Effector memory CD4-positive, alpha-beta T cell (primary cell): ENCODE measurements around the gene SHISA9.

Source experiments
- DNase-seq, 3 donors: peaks; one replicate each; pipeline ENCODE4 v3.0.0-alpha.2; 2020
- H3K27ac ChIP-seq: 2 replicates; pipeline ENCODE4 v1.7.0; 2013; ENCODE audit warnings: mild to moderate bottlenecking, low read length, moderate library complexity; ENCODE audit not compliant: insufficient read depth, poor library complexity, severe bottlenecking
- H3K27me3 ChIP-seq: replicated peaks from 2 replicates; pipeline ENCODE4 v1.7.0; 2013; ENCODE audit warnings: mild to moderate bottlenecking, low read length; ENCODE audit not compliant: insufficient read depth, control insufficient read depth, poor library complexity, severe bottlenecking
- H3K36me3 ChIP-seq: 2 replicates; pipeline ENCODE4 v1.7.0; 2013; ENCODE audit warnings: mild to moderate bottlenecking, low read length, moderate library complexity; ENCODE audit not compliant: control insufficient read depth, insufficient read depth
- H3K4me1 ChIP-seq: 2 replicates; pipeline ENCODE4 v1.7.0; 2013; ENCODE audit warnings: low read length, mild to moderate bottlenecking; ENCODE audit not compliant: control insufficient read depth, insufficient read depth, poor library complexity, severe bottlenecking
- H3K4me3 ChIP-seq: 2 replicates; pipeline ENCODE4 v1.7.0; 2013; ENCODE audit warnings: low read length, low read depth, mild to moderate bottlenecking; ENCODE audit not compliant: insufficient read depth, poor library complexity, severe bottlenecking
- H3K9me3 ChIP-seq: 2 replicates; pipeline ENCODE4 v1.7.0; 2013; ENCODE audit warnings: mild to moderate bottlenecking, low read length, moderate library complexity; ENCODE audit not compliant: control insufficient read depth

The SHISA9 gene

GRCh38 chr16:13118091-13118490 is 216.7 kb downstream of the SHISA9 start:
- no peaks in the 10 kb centered on the region for H3K4me1 ChIP-seq
- no peaks in the 10 kb centered on the region for H3K36me3 ChIP-seq
- H3K27me3 ChIP-seq = no peaks in the 10 kb centered on the region
- H3K4me3 ChIP-seq = no peak overlapping the region
- no peaks in the 10 kb centered on the region for H3K9me3 ChIP-seq
- H3K27ac ChIP-seq = no peak overlapping the region
- no peak for DNase-seq

GRCh38 chr16:13120091-13120490 is 218.7 kb downstream of the SHISA9 start:
- Histone ChIP-seq H3K4me3 (no peak overlapping the region), H3K27ac (no peak overlapping the region), H3K27me3 (no peaks in the 10 kb centered on the region), H3K4me1 (no peaks in the 10 kb centered on the region), H3K9me3 (no peaks in the 10 kb centered on the region), H3K36me3 (no peaks in the 10 kb centered on the region)
- no peak for DNase-seq

DNA sequence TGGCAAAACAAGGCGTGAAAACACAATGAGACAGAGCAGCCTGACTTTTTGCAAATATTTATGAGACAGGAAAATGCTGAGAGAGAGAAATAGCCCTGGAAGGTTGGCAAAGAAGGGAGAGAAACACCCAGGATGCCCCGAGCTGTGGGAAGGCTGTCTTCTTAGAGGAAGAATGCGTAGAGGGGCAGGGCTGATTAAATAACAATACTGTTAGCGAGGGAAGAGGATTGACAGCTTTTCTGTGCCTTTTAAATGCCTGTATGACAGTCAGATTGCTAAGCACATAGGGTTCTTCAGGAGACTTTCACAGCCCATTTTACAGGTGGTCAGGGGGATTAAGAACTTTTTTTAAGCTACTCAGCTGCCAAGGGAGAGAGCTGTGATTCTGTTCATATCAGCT is 219.2 kb downstream of the SHISA9 start:
- H3K27ac ChIP-seq = no peak overlapping the region
- DNase-seq = no peak
- H3K27me3 ChIP-seq = no peaks in the 10 kb centered on the region
- H3K36me3 ChIP-seq = no peaks in the 10 kb centered on the region
- H3K9me3 ChIP-seq = no peaks in the 10 kb centered on the region
- no peak overlapping the region for H3K4me3 ChIP-seq
- H3K4me1 ChIP-seq = no peaks in the 10 kb centered on the region

DNA sequence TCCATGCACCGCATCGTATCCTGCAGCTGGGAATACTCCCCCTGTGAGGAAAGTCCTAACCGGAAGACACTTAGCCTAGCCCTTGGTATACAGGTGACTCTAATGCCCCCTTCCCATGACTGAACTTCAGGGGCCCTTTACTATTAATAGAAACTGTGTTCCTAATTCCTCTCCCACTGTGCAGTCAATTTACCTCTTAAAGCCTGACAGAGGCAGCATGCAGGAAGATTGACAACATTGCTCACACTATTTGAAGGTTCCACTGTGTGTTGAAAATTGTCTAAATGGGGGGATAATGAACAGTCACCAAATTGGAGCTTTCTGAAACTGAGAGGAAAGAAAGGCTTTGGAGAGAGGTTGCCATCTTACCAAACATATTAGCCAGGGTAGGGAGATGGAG is 222.6 kb downstream of the SHISA9 start:
- no peak overlapping the region for H3K27ac ChIP-seq
- H3K36me3 ChIP-seq = no peaks in the 10 kb centered on the region
- no peak for DNase-seq
- no peak overlapping the region for H3K4me3 ChIP-seq
- H3K9me3 ChIP-seq = no peaks in the 10 kb centered on the region
- H3K27me3 ChIP-seq = no peaks in the 10 kb centered on the region
- no peaks in the 10 kb centered on the region for H3K4me1 ChIP-seq

DNA sequence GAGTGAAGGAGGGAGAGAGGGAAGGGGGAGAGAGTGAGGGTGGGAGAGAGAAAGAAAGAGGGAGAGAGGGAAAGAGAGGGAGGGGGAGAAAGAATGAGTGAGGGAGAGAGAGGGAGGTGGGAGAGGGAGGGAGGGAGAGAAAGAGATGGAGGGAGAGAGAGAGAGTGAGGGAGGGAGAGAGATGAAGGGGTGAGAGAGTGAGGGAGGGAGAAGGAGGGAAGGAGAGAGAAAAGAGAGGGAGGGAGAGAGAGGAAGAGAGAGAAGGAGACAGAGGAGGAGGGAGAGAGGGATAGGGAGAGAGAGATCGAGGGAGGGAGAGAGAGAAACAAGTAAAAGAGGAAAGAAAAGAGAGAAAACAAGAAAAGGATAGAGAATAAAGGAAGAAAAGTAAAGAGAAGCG is 225.7 kb downstream of the SHISA9 start:
- DNase-seq = no peak
- H3K36me3 ChIP-seq = no peaks in the 10 kb centered on the region
- H3K9me3 ChIP-seq = no peaks in the 10 kb centered on the region
- no peaks in the 10 kb centered on the region for H3K27me3 ChIP-seq
- no peak overlapping the region for H3K4me3 ChIP-seq
- H3K27ac ChIP-seq = no peak overlapping the region
- H3K4me1 ChIP-seq = no peaks in the 10 kb centered on the region

DNA sequence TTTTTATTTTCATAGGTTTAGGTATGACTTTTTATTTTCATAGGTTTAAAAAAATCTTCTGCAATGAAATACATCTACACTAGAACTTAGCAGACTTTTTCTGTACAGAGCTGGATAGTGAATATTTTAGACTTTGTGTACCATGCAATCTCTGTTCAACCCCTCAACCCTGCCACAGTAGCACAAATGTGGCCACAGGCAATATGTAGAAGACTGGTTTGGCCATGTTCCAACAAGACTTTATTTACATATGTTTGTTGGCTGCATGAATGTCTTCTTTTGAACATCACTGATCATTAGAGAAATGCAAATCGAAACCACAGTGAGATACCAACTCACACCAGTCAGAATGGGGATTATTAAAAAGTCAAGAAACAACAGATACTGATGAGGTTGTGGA is 229.2 kb downstream of the SHISA9 start:
- DNase-seq = no peak
- Histone ChIP-seq H3K9me3 (no peaks in the 10 kb centered on the region), H3K36me3 (no peaks in the 10 kb centered on the region), H3K27ac (no peak overlapping the region), H3K4me3 (no peak overlapping the region), H3K4me1 (no peaks in the 10 kb centered on the region), H3K27me3 (no peaks in the 10 kb centered on the region)

GRCh38 chr16:13134836-13135235 is 233.4 kb downstream of the SHISA9 start:
- H3K9me3 ChIP-seq = no peaks in the 10 kb centered on the region
- no peaks in the 10 kb centered on the region for H3K27me3 ChIP-seq
- H3K4me3 ChIP-seq = no peak overlapping the region
- DNase-seq = no peak
- no peaks in the 10 kb centered on the region for H3K4me1 ChIP-seq
- H3K27ac ChIP-seq = no peak overlapping the region
- no peaks in the 10 kb centered on the region for H3K36me3 ChIP-seq

GRCh38 chr16:13136901-13137300 is 235.5 kb downstream of the SHISA9 start:
- no peak overlapping the region for H3K27ac ChIP-seq
- H3K4me1 ChIP-seq = no peaks in the 10 kb centered on the region
- H3K9me3 ChIP-seq = no peaks in the 10 kb centered on the region
- H3K27me3 ChIP-seq = no peaks in the 10 kb centered on the region
- no peaks in the 10 kb centered on the region for H3K36me3 ChIP-seq
- no peak overlapping the region for H3K4me3 ChIP-seq
- no peak for DNase-seq

GRCh38 chr16:13138528-13138927 is 237.1 kb downstream of the SHISA9 start:
- Histone ChIP-seq H3K36me3 (no peaks in the 10 kb centered on the region), H3K4me1 (no peaks in the 10 kb centered on the region), H3K27ac (no peak overlapping the region), H3K4me3 (no peak overlapping the region), H3K27me3 (no peaks in the 10 kb centered on the region), H3K9me3 (no peaks in the 10 kb centered on the region)
- DNase-seq = no peak

DNA sequence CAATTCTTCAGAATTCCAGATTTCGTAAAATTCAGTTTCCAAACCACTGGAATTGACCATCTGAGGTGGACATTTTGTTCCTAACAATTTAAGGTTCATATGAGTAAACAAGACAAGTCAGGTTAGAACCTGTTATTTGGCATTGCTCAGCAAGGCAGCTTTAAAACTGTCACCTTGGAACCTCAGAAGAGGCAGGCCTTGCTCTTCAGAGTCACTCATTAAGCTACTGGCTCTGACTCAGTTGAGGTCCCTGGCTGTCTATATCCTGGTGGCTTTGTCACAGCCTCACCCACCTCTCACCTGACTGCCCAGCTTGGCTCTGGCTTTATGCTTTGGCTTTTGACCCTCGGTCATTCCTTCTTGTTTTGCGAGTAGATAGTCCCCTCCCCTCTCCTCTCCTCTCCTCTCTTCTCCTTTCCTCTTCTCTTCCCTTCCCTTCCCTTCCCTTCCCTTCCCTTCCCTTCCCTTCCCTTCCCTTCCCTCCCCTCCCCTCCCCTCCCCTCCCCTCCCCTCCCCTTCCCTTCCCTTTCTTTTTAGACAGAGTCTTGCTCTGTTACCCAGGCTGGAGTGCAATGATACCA is 238.4 kb downstream of the SHISA9 start:
- no peaks in the 10 kb centered on the region for H3K9me3 ChIP-seq
- H3K27ac ChIP-seq = no peak overlapping the region
- H3K27me3 ChIP-seq = peaks cover 2% of the 10 kb centered on the region
- H3K36me3 ChIP-seq = no peaks in the 10 kb centered on the region
- no peak for DNase-seq
- no peak overlapping the region for H3K4me3 ChIP-seq
- H3K4me1 ChIP-seq = no peaks in the 10 kb centered on the region

- Histone ChIP-seq H3K4me3 (no peak overlapping the region), H3K9me3 (no peaks in the 10 kb centered on the region), H3K27ac (no peak overlapping the region), H3K4me1 (no peaks in the 10 kb centered on the region), H3K27me3 (peaks cover 2% of the 10 kb centered on the region), H3K36me3 (no peaks in the 10 kb centered on the region)
- no peak for DNase-seq
Measured at GRCh38 chr16:13143551-13143950, 242.2 kb downstream of the SHISA9 start.
